DMS153 treated with DMSO at 0.1 percent for 48 hours (cell line): Measurements from ENCODE around the gene HOMER2.
"Not testable (repeated sequence)": the region's sequence is repeated elsewhere in the genome, so short reads cannot be mapped to it uniquely, and the experiment has no call there.

Experiments used
- DNase-seq: peaks from one replicate; lab custom pipeline; 2025; ENCODE audit not compliant: unreplicated experiment; lab: John Stamatoyannopoulos, UW

The HOMER2 gene

GRCh38 chr15:82966671-82967071 is 14.2 kb upstream of the HOMER2 start:
- no peak for DNase-seq

DNA sequence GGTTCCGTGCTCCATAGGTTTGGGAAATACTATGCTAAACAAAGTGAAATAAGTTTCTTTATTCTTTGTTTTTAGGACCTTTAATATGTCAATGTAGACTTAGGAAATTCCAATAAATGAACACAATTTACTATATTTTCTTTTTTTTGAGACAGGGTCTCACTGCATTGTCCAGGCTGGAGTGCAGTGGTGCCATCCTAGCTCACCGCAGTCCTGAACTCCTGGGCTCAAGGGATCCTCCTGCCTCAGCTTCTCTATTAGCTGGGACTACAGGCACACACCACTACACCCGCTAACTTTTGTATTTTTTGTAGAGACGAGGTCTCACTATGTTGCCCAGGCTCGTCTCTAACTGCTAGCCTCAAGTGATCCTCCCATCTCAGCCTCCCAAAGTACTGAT is 12.4 kb upstream of the HOMER2 start:
- DNase-seq = no peak

DNA sequence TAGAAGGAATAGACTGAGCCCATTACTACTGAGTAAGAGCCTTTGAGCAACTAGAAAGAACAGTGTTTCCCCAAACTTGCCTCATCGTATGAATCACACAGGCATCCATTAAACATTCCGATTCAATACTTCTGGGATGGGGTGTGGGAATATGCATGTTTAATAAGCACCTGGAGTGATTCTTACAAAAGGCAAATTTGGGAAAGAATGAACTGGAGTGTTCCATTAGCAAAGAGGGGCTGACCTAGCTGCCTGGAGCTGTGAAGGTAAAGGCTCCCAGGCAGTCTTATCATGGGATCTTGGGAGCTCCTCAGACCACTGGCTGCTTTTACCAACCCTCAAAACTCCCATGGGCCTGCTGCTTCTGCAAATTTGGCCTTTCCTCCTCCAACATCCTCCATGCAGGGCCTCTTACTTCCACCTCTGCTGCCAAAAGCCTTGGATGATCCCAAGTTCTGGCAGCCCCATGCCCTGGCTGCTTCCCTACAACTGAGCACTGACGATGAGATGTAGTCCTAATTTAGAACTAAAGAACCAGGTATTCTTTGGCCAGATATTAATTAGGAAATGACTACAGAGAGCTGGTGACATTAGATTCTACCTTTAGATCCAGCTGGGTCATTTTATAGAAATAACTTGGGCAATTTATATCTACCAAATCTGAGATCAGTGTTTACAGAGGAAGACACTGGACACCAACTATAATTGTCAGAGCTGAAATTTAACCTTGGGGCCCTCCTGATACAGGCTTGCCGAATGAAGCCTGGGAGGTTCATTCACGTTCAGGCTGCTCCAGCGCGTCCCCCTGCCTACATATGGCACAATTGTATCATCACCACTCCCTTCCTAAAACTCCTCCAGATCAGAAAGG is 11.2 kb upstream of the HOMER2 start:
- DNase-seq = no peak

- DNase-seq = no peak
These were observed 8.2 kb upstream of the HOMER2 start for GRCh38 chr15:82960766-82961165.

DNA sequence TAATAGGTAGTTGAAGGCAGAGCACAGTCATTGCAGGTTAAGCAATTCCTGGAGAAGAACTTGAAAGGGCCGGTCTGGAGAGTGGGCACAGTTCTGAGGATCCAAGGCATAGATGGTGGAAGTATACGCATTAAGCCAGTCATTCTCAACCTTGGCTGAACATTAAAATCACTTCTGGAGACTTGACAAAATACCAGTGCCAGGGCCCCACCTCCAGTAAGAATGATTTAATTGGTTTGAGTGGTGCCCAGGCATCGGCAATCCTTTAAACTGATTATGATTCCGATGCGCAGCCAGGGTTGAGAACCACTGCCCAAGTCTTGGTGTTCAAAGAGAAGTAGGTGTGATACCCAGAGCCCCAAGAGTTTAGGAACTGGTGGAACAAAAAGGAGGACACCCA is 6.9 kb upstream of the HOMER2 start:
- DNase-seq = no peak

DNA sequence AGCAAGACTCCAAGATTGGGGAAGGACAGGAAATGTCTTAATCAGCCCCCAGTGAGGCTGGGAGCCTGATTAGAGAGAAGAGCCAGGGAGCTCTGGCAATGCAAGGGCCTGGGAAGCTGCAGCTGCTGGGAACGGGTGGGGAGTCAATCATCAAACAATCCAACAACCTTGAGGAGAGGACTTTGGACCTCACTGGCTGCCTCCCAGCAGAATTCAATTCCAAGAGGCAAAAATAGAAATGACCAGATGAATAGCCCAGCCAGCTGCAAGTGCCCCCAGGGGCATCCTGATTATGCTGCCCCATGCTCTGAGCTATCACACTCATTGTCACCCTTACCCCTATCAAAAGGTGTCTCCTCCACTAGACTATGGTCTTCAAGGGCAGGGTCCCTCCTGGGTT is 6.1 kb upstream of the HOMER2 start:
- no peak for DNase-seq

GRCh38 chr15:82951472-82952157 is 905 bp downstream of the HOMER2 start:
- no peak for DNase-seq

DNA sequence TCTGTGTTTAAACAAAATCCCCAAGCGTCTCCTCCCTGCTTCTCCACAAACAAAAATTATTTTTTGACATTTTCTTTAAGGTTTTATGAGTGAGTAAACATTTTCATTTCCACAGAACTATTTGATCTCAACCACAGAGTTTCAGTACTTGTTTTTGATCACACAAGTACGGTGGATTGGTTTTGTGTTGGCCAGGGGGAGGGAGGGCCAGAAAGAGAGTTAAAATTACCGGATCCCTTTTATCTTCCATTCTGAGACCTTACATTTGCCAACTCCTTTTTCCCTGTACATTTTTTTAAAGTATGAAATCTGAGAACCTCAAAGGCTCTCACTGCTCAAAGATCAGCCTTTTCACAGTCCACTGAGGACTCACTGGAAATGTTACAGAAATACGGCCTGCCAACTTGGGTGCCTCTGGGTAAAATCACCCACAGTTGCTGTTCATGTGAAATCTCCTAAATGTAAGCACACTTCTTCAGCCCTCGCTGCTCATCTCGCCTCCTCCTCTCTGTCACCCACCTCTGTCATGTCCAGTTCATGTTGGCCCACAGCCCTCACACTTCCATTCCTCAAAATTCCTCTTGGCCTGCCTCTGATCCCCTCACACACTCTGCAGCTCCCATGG is 1.7 kb downstream of the HOMER2 start:
- no peak for DNase-seq

DNA sequence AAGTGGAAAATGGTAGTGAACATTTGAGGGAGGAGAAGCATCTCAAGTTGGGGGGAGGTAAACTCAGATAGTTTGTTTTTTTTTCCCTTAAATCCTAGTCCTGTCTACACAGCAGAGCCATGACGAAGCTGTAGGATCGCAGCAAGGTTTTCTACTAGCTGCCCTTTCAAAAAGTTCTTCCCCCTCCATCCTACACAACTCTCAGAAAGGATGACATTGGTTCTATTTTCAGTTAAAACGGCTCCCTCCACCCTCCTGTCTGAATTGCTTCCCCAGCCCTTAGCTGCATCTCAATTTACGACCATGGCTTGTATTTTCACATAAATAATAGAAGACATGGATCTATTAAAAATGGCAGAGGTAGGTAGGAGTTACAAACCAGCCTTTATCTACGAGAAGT is 2.2 kb downstream of the HOMER2 start:
- no peak for DNase-seq

GRCh38 chr15:82946155-82946701 is 6.3 kb downstream of the HOMER2 start:
- DNase-seq = no peak

- no peak for DNase-seq
These were observed 7.2 kb downstream of the HOMER2 start for GRCh38 chr15:82945326-82945725.

- DNase-seq = no peak
These were observed 7.7 kb downstream of the HOMER2 start for GRCh38 chr15:82944821-82945220.

DNA sequence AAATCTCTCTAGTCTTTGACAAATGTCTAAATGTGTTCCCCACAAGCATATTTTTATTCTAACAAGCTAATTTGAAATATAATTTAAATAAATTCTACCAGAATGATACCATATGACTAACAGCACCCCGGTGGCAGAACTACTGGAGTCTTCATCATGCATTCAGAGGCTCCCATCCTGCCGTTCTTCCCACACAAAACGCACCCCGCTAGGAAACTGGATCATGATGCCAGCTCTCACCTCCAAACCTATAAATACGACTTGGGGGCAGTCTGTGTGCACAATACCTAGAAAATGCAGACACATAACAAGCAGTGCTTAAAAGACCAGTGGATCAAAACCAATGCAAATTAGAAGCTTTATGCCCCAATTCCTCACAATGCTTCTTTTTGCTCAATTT is 8.5 kb downstream of the HOMER2 start:
- DNase-seq = no peak

- DNase-seq = no peak
These were observed 9.3 kb downstream of the HOMER2 start for GRCh38 chr15:82943176-82943575.

DNA sequence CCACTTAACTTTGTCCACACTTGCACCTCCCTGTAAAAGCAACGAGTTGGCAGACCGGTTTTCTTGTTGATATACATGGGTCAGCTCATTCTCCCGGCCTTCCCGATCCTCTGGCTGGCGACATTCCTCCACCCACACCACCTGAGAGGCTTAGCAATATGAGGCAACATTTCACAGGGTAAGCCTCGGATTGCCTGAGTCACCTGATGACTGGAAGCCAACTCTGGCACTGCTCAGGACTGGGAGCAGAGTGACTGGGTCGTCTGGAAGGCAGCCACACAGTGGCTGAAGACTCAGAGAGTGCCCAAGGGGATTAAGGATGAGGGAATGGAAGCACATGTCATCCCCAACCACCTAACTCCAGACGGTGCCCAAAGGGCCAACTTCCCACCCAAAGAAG is 9.8 kb downstream of the HOMER2 start:
- DNase-seq = no peak

- DNase-seq = not testable (repeated sequence)
These were observed 12.8 kb downstream of the HOMER2 start for GRCh38 chr15:82939678-82940077.

GRCh38 chr15:82937712-82938058 is 14.8 kb downstream of the HOMER2 start:
- no peak for DNase-seq

DNA sequence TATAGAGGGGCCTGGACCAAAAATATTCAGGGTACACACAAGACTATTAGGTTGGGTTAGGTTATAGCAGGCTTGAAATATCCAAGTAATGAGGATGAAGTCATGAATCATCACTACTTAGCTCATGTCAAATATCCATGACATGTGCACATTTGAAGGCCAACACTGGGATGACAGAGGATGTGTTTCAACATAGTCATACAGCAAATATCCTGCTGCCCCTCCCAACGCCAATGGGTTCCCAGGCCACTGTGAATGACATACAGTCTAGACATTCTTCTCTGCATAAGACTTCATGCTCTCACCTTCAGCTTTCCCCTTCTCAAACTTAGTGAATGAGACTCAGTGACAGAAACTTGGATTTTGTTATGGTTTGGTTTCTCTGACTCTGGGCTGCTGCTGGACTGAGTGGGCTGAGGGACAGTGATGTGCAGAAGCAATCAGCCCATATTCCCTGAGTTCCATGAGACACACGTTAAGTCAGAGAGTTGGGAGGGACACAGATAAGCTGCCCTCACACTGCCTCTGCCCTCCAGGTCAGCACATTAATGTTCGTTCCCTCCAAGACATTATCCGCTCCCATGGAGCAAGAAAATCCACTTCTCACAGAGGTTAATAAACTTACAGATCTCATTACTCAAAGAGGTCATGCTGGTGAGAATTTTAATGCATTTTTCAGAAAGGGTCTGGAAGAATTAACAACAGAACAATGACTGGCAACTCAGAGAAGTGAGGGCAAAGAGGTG is 15.4 kb downstream of the HOMER2 start:
- DNase-seq = no peak

- no peak for DNase-seq
These were observed 17.1 kb downstream of the HOMER2 start for GRCh38 chr15:82935382-82935781.

GRCh38 chr15:82934100-82934880 is 18.2 kb downstream of the HOMER2 start:
- DNase-seq = no peak
